Testis (tissue), 3 donors: ENCODE measurements around the gene SLC27A2. TPM values are rescaled to one million over a fixed set of nuclear protein-coding genes. Genes with fewer than 3 reads are reported as not detected.

Source experiments
- DNase-seq: peaks from one replicate; pipeline ENCODE4 v3.0.0-alpha.2; 2019
- H3K27ac ChIP-seq, 2 donors: fragments of 200-600 bp; sonication (generic); one replicate each; pipeline ENCODE4 v1.5.1; 2019
- H3K27me3 ChIP-seq: fragments of 200-600 bp; sonication (generic); one replicate; pipeline ENCODE4 v1.5.1; 2019
- H3K36me3 ChIP-seq: fragments of 200-600 bp; sonication (generic); one replicate; pipeline ENCODE4 v1.5.1; 2017; ENCODE audit warnings: low read depth; ENCODE audit errors: missing control alignments
- H3K4me1 ChIP-seq: fragments of 200-600 bp; sonication (generic); one replicate; pipeline ENCODE4 v1.5.1; 2019
- H3K4me3 ChIP-seq, 2 donors: fragments of 200-600 bp; sonication (generic); one replicate each; pipeline ENCODE4 v1.5.1; 2017 to 2019
- H3K9me3 ChIP-seq: fragments of 200-600 bp; sonication (generic); one replicate; pipeline ENCODE4 v1.5.1; 2017
- POLR2A ChIP-seq: fragments of 450-650 bp; IDR thresholded peaks from one replicate; pipeline ENCODE4 v1.6.1; 2017; ENCODE audit warnings: antibody characterized with exemption, mild to moderate bottlenecking, moderate library complexity
- WGBS, 2 donors: methylation state at CpG; one replicate each; pipeline ENCODE4 v1.1.5; 2018; 5-methylcytosine and 5-hydroxymethylcytosine counted together
- intact Hi-C: fragments of 100-400 bp; cut with DNase I; formaldehyde crosslinking; loops from one replicate; pipeline ENCODE4 v1.15.1; 2023; ENCODE audit warnings: low total_unique reads
- polyA plus RNA-seq: library from polyadenylated mRNA; stranded (reverse); fragments of 350-450 nt; fragmentation: Illumina TruSeq; extraction: RNeasy Lipid Tissue Mini Kit (QIAGEN cat#74804); gene quantifications from one replicate; pipeline ENCODE4 v1.2.3, GENCODE V29; 2014; ENCODE audit warnings: low read depth, low replicate concordance; ENCODE audit not compliant: insufficient read depth
- total RNA-seq, 2 donors: library from RNA; depleted of rRNA; stranded (reverse); fragments of >200 nt; gene quantifications; one replicate each; pipeline ENCODE4 v1.2.3, GENCODE V29; 2016
- TF ChIP-seq, protein P1 (sequence below), 3 experiments: fragments of 450-650 bp in 2 of 3; fragments of 200-600 bp in 1 of 3; sonication (generic) in 1 of 3; IDR thresholded peaks; one replicate each; pipeline ENCODE4 v1.5.1; 2016 to 2019; ENCODE audit warnings: antibody characterized with exemption in 3 of 3, mild to moderate bottlenecking in 2 of 3, moderate library complexity in 1 of 3

Gene SLC27A2
- total and polyA plus RNA-seq, 3 donors from 2014 or later, result 2.1 to 2.5 (median 2.2) TPM

DNA sequence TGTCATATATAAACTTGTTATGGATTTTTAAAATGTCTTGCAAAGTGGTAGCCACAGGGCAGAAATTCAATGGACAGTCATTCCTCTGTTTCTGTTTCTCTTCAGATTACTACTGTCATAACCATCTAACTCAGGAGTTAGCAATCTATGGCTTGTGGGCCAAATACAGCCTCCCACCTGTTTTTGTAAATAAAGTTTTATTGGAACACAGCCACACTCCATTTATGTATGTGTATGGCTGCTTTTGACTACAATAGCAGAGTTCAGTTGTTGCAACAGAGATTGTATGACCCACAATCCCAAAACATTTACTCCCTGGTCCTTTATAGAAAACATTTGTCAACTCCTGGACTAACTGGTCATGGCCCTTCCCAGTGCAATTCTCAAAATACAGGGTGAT is 20.0 kb downstream of the SLC27A2 start:
- TF ChIP-seq, protein P1, sequence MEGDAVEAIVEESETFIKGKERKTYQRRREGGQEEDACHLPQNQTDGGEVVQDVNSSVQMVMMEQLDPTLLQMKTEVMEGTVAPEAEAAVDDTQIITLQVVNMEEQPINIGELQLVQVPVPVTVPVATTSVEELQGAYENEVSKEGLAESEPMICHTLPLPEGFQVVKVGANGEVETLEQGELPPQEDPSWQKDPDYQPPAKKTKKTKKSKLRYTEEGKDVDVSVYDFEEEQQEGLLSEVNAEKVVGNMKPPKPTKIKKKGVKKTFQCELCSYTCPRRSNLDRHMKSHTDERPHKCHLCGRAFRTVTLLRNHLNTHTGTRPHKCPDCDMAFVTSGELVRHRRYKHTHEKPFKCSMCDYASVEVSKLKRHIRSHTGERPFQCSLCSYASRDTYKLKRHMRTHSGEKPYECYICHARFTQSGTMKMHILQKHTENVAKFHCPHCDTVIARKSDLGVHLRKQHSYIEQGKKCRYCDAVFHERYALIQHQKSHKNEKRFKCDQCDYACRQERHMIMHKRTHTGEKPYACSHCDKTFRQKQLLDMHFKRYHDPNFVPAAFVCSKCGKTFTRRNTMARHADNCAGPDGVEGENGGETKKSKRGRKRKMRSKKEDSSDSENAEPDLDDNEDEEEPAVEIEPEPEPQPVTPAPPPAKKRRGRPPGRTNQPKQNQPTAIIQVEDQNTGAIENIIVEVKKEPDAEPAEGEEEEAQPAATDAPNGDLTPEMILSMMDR (IDR thresholded peaks at IDR 0.05), result no peak
- no peak for TF ChIP-seq POLR2A
- no peak for DNase-seq
- Histone ChIP-seq H3K27me3 (no peaks in the 10 kb centered on the region), H3K4me1 (no peaks in the 10 kb centered on the region), H3K4me3 (no peak overlapping the region), H3K27ac (no peak overlapping the region), H3K36me3 (no peaks in the 10 kb centered on the region), H3K9me3 (no peaks in the 10 kb centered on the region)
- intact Hi-C loops, result no loop called here

- WGBS, 2 donors, result 88 to 90% methylated on average over 5 of the region's 5 CpGs
- Histone ChIP-seq H3K9me3 (no peaks in the 10 kb centered on the region), H3K27ac (no peak overlapping the region), H3K27me3 (no peaks in the 10 kb centered on the region), H3K4me3 (no peak overlapping the region), H3K36me3 (no peaks in the 10 kb centered on the region), H3K4me1 (no peaks in the 10 kb centered on the region)
- no peak for DNase-seq
- intact Hi-C loops, result no loop called here
- TF ChIP-seq, protein P1 (IDR thresholded peaks at IDR 0.05), result no peak
- no peak for TF ChIP-seq POLR2A
These were observed 24.0 kb downstream of the SLC27A2 start for GRCh38 chr15:50206020-50206419.

DNA sequence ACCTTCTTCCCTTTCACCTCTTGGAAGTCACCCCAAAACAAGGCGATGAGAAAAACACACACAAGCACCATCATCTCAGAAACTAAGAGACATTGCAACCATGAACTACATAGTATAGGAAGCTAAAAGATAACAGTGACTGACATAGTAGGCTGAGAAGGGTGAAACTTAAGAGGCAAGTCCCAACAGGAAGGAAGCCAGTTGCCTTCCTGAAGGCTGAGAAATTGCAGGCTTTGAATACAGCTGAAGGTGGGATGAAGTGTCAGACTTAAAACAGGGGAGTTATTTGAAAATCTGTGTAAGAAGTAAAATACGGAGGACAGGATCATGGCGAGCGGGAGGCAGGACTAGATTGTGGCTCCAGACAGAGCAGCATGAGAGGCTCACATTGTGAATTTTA is 27.8 kb downstream of the SLC27A2 start:
- WGBS, 2 donors, result 84 to 86% methylated on average over 4 of the region's 4 CpGs
- Histone ChIP-seq H3K27ac (no peak overlapping the region), H3K4me1 (no peaks in the 10 kb centered on the region), H3K27me3 (no peaks in the 10 kb centered on the region), H3K9me3 (no peaks in the 10 kb centered on the region), H3K36me3 (no peaks in the 10 kb centered on the region), H3K4me3 (no peak overlapping the region)
- DNase-seq, result no peak
- no peak for TF ChIP-seq POLR2A
- TF ChIP-seq, protein P1 (IDR thresholded peaks at IDR 0.05), result no peak
- intact Hi-C loops, result no loop called here

DNA sequence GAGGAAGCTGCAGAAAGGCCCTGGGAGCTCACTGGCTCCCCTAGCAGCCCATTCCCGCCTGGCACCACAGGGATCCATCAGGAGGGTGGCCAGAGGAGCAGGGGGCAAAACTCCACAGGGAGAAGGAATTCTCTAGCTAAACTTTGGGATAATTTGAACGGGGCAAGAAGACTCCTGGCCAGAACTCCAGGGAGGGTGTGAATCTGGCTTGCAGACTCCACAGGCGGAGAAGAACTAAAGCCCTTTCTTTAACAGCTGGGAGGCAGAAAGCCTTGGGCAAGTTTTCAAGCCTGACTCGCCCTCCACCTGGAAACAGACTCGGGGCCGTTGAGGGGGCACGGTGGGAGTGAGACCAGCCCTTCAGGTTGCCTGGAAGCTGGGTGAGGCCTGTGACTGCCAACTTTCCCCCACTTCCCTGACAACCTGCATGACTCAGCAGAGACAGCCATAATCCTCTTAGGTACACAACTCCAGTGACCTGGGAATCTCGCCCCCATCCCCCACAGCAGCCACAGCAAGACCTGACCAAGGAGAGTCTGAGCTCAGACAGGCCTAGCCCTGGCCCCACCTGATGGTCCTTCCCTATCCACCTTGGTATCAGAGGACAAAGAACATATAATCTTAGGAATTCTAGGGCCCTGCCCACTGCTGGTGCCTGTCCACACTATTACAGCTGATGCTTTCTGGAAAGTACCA is 28.6 kb downstream of the SLC27A2 start:
- DNase-seq, result no peak
- WGBS, 2 donors, result 82 to 84% methylated on average over 4 to 8 of the region's 8 CpGs
- intact Hi-C loops, result no loop called here
- H3K27ac ChIP-seq, result no peak overlapping the region
- no peaks in the 10 kb centered on the region for H3K9me3 ChIP-seq
- H3K4me1 ChIP-seq, result no peaks in the 10 kb centered on the region
- H3K36me3 ChIP-seq, result no peaks in the 10 kb centered on the region
- TF ChIP-seq POLR2A, result no peak
- TF ChIP-seq, protein P1 (IDR thresholded peaks at IDR 0.05), result no peak
- no peak overlapping the region for H3K4me3 ChIP-seq
- H3K27me3 ChIP-seq, result no peaks in the 10 kb centered on the region

GRCh38 chr15:50218291-50218690 is 36.3 kb downstream of the SLC27A2 start:
- Histone ChIP-seq H3K27me3 (no peaks in the 10 kb centered on the region), H3K9me3 (no peaks in the 10 kb centered on the region), H3K27ac (no peak overlapping the region), H3K4me3 (no peak overlapping the region), H3K36me3 (no peaks in the 10 kb centered on the region), H3K4me1 (no peaks in the 10 kb centered on the region)
- no peak for TF ChIP-seq POLR2A
- TF ChIP-seq, protein P1 (IDR thresholded peaks at IDR 0.05), result no peak
- DNase-seq, result no peak
- intact Hi-C loops, result no loop called here
- 59 to 65% methylated on average over 1 of the region's 1 CpG for WGBS, 2 donors
